ENCODE measurements around the gene BMP7. TPM values are rescaled to one million over a fixed set of nuclear protein-coding genes. Genes with fewer than 3 reads are reported as not detected.

Gene BMP7
- total and polyA plus RNA-seq, 2 of the 8 experiments (the other 6 are each of a cell fraction or from before 2014, with no cell fraction given) = 9.2 to 14.7 TPM

DNA sequence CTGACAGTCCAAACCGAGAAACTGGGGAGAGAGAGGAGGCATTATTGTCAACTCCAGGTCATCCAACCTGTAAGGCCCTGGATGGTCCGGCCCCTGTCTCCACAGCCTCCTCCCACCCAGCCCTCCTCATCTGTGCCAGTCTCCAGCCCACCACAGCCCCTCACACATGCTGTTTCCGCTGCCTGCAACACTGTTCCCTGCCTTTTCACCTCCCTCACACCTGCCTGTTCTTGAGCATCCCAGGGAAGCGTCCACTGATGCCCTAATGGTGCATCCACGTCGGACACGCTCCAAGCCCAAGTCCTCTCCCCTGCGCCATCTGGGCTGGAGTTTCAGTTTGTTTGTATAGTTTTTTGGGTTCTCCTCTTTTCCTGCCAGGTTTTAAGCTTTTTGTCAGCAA is 52.0 kb downstream of the BMP7 start:
- ChIA-PET CTCF (ENCODE audit: partially characterized antibody) (interaction anchor here (0.5 to 3.1 kb wide), 6 partner anchors 16 to 1961 kb away, joined by 3 to 12 read pairs (median 4); no protein-coding TSS in a partner anchor), POLR2A (ENCODE audit: partially characterized antibody) (interaction anchor here (0.7 kb wide), 1 partner anchor 16 kb away, joined by 3 read pairs; no protein-coding TSS in a partner anchor)
- no peak overlapping the region for H3K4me2 ChIP-seq (ENCODE audit: insufficient read depth in 1 of 2, low read depth in 2 of 2, low read length in 2 of 2)
- peak overlapping the region; percentile 46; the same call in 1 of the 2 replicates for H2BK15ac ChIP-seq (ENCODE audit: low read length)
- no peak overlapping the region for H2BK12ac ChIP-seq (ENCODE audit: low read depth, low read length)
- H2BK20ac ChIP-seq (ENCODE audit: low read length) = no peak overlapping the region
- no peak overlapping the region for H2AK5ac ChIP-seq (ENCODE audit: low read depth, low read length)
- peaks cover 0 to 5% (median 2%) of the 10 kb centered on the region in 4 experiments; a peak in 2 of 7 replicates for H3K27me3 ChIP-seq (replicated peaks in 1 of 4; ENCODE audit: control insufficient read depth in 3 of 4, extremely low read depth in 1 of 4, insufficient read depth in 3 of 4, low read length in 3 of 4)
- no peak overlapping the region for H2BK5ac ChIP-seq (ENCODE audit: low read depth, low read length)
- no peak overlapping the region for H4K8ac ChIP-seq (ENCODE audit: extremely low read depth, insufficient read depth, low read length)
- H3K4me1 ChIP-seq (replicated peaks in 1 of 4; ENCODE audit: control insufficient read depth in 3 of 4, insufficient read depth in 4 of 4, low read length in 3 of 4) = peaks cover 0 to 28% (median 15%) of the 10 kb centered on the region in 4 experiments; a peak in 6 of 7 replicates
- DNase-seq (ENCODE audit: low read depth in 1 of 2, low spot score in 2 of 2) (no peak), FAIRE-seq (no peak)
- TF ChIP-seq CREB1 (IDR thresholded peaks at IDR 0.05) = no peak
- TF ChIP-seq GABPA (IDR thresholded peaks at IDR 0.05; ENCODE audit: borderline replicate concordance, insufficient read depth, low read length) = no peak
- H3K23ac ChIP-seq (ENCODE audit: insufficient read length) = no peak overlapping the region
- H3K23me2 ChIP-seq (ENCODE audit: low read depth, low read length) = peaks cover 9% of the 10 kb centered on the region; the same call in 1 of the 2 replicates
- 88% methylated on average over 7 of the region's 8 CpGs; no CpG with 5 or more reads in 1 of the 2 experiments for WGBS, 2 experiments (ENCODE audit: extremely low coverage in 1 of 2, insufficient coverage in 1 of 2, insufficient read length in 1 of 2, insufficient replicate concordance in 2 of 2, low coverage in 1 of 2, low lambda C conversion rate in 2 of 2, missing lambda C conversion rate in 1 of 2)
- H3K4me3 ChIP-seq (ENCODE audit: extremely low read depth in 1 of 4, insufficient read depth in 2 of 4, low read depth in 3 of 4, low read length in 4 of 4) = no peak overlapping the region
- H3K9ac ChIP-seq (replicated peaks in 1 of 4; ENCODE audit: extremely low read depth in 1 of 4, low read depth in 3 of 4, low read length in 3 of 4) = no peak overlapping the region
- no peak overlapping the region for H3K18ac ChIP-seq (ENCODE audit: extremely low read depth, low read length)
- no peaks in the 10 kb centered on the region for H3K9me3 ChIP-seq (ENCODE audit: insufficient read depth in 2 of 2, low read depth in 1 of 2, low read length in 1 of 2)
- H3K79me2 ChIP-seq (ENCODE audit: control insufficient read depth in 1 of 2, insufficient read depth in 2 of 2, low read length in 2 of 2) = no peaks in the 10 kb centered on the region
- peaks cover 0 to 7% (median 0%) of the 10 kb centered on the region in 4 experiments; a peak in 4 of 8 replicates for H3K36me3 ChIP-seq (ENCODE audit: control insufficient read depth in 2 of 4, insufficient read depth in 4 of 4, low read length in 3 of 4)
- H3K56ac ChIP-seq (replicated peaks; ENCODE audit: insufficient read length, low read depth, low read length) = no peak overlapping the region
- no peak overlapping the region for H4K91ac ChIP-seq (replicated peaks; ENCODE audit: insufficient read length, low read length)
- no peak overlapping the region for H4K5ac ChIP-seq (ENCODE audit: insufficient read length, low read depth, low read length)
- no peak overlapping the region for H3K27ac ChIP-seq (ENCODE audit: low read depth, low read length)
- no peaks in the 10 kb centered on the region for H4K20me1 ChIP-seq (replicated peaks in 1 of 2; ENCODE audit: control insufficient read depth in 1 of 2, insufficient read depth in 2 of 2, low read length in 2 of 2)
- H3K79me1 ChIP-seq (ENCODE audit: low read depth, low read length) = no peaks in the 10 kb centered on the region
- H3K4ac ChIP-seq (replicated peaks; ENCODE audit: insufficient read length, low read depth, low read length) = no peak overlapping the region
- no peak overlapping the region for H2AFZ ChIP-seq (ENCODE audit: low read length)
- H3K14ac ChIP-seq (ENCODE audit: insufficient read length) = no peak overlapping the region
- H2BK120ac ChIP-seq (replicated peaks; ENCODE audit: low read depth, low read length) = no peak overlapping the region

Measured in H1 (cell line).